Right kidney (tissue), 9 donors: ENCODE data around the gene EPAS1.

Source experiments
- DNase-seq: peaks from one replicate; pipeline ENCODE4 v3.0.0-alpha.2; 2016
- long read RNA-seq, 8 donors: transcript quantifications; one replicate each; lab custom pipeline, GENCODE V29; 2026

The EPAS1 gene
- long read RNA-seq, donor 1, full-length matches to known transcripts = 5 of 11 reads
- long read RNA-seq, donor 1, partial matches to known transcripts = 6 of 11 reads
- long read RNA-seq, donor 1, other reads (novel, unspliced or antisense) = 0 of 11 reads
- long read RNA-seq, donor 2, partial matches to known transcripts = 0 of 2 reads
- long read RNA-seq, donor 2, other reads (novel, unspliced or antisense) = 0 of 2 reads
- long read RNA-seq, donor 3, full-length matches to known transcripts = 1 of 1 reads
- long read RNA-seq, donor 3, partial matches to known transcripts = 0 of 1 reads
- long read RNA-seq, donor 3, other reads (novel, unspliced or antisense) = 0 of 1 reads
- long read RNA-seq, donor 4, full-length matches to known transcripts = 6 of 12 reads
- long read RNA-seq, donor 4, partial matches to known transcripts = 6 of 12 reads
- long read RNA-seq, donor 4, other reads (novel, unspliced or antisense) = 0 of 12 reads
- long read RNA-seq, donor 5, partial matches to known transcripts = 0 of 2 reads
- long read RNA-seq, donor 5, other reads (novel, unspliced or antisense) = 0 of 2 reads
- long read RNA-seq, donor 6, full-length matches to known transcripts = 7 of 26 reads
- long read RNA-seq, donor 6, partial matches to known transcripts = 19 of 26 reads
- long read RNA-seq, donor 6, other reads (novel, unspliced or antisense) = 0 of 26 reads
- long read RNA-seq, donor 7, transcript EPAS1-206 (5 exons, 3,622 nt) = major isoform, 5 of 18 reads
- long read RNA-seq, donor 7, partial matches to known transcripts = 13 of 18 reads
- long read RNA-seq, donor 7, other reads (novel, unspliced or antisense) = 0 of 18 reads
- long read RNA-seq, donor 8, full-length matches to known transcripts = 6 of 6 reads
- long read RNA-seq, donor 8, partial matches to known transcripts = 0 of 6 reads
- long read RNA-seq, donor 8, other reads (novel, unspliced or antisense) = 0 of 6 reads

DNA sequence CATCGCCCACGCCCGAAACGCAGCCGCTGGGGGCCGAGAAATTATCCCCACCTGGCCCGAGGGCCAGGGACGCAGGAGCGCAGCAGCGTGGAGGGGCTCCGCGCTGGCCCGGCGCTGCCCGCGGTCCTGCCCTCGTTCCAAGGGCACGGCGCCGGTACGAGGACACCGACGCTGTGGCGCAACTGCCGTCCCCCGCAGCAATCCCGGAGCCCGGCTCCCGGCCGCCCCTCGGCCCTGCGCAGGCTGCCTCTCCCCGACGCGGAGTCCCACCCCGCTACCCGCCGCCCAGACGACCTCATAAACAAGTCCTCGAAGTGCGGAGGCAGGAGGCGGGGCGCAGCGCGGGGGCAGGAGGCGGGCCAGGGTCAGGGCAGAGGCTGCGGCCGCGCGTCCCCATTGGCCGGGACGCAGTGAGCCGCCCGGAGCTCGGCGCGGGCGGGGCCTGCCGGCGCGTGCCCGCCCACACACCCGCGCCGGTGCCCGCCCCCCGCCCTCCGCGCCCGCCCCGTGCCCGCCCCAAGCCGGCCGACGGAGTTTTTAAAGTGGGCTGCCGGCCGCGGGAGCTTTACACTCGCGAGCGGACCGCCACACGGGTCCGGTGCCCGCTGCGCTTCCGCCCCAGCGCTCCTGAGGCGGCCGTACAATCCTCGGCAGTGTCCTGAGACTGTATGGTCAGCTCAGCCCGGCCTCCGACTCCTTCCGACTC is at the start of gene EPAS1:
Gene EPAS1 (plus strand): TSS at position 568 of the 706 bp plus-strand sequence. CDS start 505 bp downstream, outside the sequence.
- peak; percentile 86 for DNase-seq

DNA sequence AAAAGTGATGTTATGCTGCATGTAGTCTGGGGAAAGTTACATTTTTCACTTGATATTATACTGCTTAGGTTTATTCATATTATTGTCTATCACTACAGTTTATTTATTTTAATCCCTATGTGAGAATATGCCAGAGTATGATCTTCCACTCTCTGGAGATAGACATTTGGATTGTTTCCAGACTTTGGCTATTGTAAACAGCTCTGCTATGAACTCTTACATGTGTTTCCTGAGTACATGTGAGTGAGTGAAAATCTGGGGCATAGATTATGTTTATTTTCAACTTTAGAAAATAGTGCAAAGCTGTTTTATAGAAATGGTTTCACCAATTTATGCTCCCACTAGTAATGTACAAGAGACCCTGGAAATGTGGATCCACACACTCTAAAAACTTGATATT is 49.0 kb upstream of the EPAS1 start:
- no peak for DNase-seq

DNA sequence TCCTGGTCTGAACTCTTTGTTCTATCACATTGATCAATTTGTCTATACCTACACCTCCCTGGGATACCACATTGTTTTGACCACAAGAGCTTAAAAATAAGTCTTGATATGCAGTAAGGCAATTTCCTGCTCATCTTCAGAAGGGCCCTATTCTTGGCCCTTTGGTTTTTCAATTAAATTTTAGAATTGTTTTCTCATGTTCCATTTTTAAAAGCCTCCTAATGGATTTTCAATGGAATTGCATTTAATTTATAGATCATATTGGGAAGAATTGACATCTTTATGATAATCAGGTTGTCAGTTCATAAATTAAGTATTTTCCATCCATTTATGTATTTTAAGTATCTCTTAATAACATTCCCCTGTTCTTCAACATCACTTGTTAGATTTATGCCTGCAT is 47.6 kb upstream of the EPAS1 start:
- DNase-seq = no peak

DNA sequence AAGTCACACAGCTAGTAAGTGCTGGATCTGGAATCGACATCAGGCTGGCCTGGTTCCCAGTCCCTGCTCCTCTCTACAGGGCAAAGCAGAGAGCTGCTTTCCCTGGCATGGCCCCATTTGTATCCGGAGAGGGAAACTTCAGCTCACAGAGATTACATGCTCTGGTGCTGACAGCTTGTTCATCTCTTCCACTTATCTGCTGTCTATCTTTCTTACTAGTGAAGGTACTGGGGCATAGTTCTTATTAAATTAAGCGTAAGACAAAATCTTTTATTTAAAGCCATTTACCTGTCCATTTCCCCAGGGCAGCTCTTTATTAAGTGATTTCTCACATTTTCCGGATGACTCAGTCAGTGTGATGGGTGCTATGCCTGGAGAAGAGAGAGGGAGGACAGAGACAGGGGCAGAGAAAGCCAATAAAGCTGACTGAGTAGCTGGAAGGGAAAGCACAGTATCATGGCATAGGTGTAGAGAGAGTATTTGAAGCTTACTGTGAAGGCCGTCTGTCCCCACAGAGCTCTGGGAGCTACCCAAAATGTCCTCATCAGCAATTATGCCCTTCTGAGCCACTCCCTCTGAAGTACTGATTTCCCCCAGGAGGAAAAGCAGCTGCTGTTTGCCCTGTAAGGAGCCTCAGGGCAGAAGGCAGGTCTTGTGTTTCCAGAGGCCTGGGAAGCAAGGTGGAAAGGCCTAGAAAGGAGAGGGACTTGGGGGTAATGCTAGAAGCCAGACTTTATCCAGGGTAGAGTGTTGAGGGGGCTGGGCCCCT is 44.1 kb upstream of the EPAS1 start:
- DNase-seq = no peak

DNA sequence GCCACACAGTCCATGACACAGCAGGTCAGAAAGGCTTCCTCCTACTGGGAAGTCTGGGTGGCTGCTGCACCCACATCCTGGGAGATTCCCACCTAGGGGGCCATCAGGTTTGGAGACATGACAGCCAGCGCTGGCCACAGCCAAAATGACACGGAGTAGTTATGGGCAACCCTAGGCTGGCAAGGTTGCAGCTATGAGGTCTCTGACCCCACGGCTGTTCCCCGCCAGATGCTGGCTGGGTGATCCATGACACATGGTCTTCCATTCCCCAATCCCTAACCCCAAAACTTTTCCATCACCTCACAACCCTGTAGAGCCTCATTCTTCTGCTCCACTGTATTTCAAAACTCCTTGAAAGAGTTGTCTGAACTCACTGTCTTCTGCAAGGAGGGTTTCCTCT is 42.7 kb upstream of the EPAS1 start:
- no peak for DNase-seq

DNA sequence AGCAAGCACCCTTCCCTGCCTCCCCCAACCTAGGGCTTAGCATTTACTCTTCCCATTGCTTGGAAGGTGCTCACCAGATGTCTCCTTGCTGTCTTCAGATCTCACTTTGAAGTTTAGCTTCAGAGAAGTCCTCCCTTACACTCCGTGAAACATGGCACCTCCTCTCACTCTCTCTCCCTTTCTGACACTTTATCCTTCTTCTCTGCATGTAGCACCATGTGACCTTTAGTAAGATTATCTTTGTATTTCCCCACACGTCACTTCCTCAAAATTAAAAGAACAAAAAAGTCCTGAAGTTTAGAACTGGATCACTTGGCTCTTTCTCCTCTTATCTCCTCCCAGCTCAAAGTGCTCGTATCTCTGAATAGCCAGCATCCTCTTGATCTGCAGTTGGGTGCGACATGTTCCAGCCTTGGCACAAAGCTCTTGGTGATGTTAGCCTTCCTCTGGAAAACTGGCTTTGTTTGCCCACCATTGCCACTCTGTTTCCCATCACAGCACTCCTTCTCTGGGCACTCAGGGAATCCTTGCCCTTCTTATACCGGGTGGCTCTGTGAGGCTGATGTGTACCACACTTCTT is 40.6 kb upstream of the EPAS1 start:
- DNase-seq = no peak

DNA sequence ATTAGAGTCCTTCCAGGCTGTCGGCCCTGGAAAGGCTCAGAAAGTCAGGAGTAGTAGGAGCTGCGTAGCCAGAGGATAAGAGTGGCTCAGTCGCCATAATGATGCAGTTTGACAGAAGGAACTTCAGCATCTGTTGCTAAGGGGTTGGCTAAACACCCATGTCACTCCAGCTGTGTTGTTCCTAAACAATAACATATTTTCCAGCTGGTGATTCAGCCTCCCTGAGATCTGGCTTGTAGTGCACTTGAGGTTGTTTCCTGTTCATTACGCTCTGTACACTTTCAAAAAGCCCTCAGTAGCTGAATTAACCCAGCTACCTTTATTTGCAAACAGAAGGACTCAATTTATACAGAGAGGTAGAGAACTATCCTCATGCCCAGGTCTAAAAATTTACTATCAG is 39.7 kb upstream of the EPAS1 start:
- no peak for DNase-seq

DNA sequence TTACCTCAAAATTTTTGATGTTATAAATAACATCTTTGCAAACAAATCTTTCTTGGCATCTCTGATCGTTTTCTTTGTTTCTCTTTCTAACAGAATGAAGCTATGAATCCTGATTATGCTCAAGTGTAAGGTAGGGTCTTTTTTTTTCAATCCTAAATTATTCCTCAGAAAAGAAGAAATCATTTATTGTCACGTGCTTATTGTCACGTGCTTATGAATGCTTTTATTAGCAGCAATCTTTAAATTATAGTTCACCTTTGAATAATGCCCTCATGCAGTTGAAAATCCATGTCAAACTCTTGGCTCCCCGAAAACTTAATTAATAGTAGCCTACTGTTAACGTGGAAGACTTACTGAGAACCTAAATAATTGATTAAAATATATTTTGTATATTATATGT is 39.2 kb upstream of the EPAS1 start:
- no peak for DNase-seq

DNA sequence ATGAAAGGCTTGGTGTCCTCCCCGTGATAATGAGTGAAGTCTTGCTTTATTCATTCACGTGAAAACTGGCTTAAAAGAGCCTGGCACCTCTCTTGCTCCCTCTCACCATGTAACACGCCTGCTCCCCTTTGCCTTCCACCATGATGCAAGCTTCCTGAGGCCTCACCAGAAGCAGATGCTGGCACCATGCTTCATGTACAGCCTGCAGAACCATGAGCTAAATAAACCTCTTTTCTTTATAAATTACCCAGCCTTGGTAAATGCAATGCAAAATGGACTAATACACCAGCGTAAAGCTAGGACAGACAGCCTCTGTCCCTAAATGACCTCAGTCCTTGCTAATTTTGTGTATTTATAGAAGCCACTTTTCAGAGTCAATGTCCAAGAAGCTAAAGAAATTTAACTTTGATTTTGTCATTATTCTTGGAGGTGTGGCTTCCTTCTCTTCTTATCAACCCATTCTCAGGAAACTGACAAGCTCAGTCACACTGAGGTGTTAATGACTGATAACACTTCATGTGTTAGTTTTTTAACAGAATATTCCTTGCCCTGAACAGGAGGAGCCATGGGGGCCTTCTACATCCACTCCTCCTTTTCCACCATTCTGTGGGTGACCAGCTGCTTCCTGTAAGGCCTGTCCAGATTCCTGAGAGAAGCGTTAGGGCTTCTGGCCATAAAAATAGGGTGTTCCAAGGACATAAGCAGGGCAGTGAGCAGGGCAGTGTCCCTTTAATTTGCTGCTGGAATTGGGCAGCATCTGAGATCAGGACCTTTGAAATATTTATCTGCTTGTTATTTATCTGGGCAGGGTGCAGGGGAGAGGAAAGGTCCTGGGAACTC is 38.0 kb upstream of the EPAS1 start:
- no peak for DNase-seq

DNA sequence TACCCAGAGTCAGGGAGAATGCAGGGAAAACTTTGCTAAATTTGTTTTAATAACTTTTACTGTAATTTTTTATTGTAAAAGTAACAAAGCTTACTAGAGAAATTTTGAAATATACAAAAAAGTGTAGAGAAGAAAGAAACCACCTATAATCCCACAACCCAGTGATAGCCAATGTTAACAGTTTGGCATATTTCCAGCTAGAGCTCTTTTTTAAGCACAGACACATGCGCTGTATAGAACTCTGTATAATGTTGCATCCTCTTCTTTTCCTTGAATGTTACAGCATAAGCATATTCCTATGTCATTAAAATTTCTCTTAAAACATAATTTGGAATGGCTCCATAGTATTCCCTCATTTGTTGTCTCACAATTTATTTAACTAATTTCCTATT is 37.4 kb upstream of the EPAS1 start:
- no peak for DNase-seq

DNA sequence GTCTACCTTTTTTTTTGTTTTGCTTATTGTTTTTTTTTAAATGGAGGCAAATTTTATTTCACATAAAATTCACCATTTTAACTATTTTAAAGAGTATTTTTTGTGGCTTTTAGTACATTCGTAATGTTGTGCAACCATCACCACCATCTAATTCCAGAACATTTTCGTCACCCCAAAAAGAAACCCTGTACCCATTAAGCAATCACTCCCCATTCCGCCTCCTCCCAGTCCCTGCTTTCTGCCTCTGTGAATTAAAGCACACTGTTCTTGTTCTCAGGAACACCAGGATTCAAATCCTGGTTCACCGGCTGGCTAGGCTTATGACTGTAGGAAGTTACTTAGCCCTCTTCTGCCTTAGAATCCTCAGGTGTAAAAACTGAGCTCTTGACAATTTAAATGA is 36.9 kb upstream of the EPAS1 start:
- no peak for DNase-seq

DNA sequence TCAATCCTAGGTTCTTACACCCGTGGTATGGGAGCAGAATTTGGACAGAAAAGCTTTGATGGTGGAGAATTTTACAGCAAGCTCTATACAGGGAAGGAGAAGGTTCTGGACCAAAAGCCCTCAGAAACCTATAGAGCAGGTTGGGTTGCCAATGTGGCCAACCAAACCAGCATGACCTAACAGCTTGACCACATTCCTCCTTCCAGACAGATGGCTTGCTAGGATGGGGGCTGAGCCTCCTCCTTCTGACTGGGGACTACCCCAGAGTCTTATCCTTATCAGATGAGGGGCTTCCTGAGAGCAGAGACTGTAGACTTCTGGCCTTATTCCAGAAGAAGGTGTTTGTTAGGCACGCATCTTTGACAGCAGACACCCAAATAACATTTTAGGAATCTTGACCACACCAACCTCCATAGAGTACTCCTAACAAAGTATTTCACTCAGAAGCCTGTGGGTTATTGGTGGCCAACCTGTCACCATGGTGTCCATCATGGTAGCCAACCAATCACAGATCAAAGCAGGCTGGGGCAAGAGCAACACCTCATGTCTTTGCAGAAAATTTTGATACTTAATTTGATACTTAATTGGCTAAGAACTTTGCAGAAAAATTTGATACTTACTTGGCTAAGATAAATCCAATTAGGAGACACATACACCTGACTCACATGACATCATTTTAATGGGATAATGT is 34.8 kb upstream of the EPAS1 start:
- DNase-seq = no peak

DNA sequence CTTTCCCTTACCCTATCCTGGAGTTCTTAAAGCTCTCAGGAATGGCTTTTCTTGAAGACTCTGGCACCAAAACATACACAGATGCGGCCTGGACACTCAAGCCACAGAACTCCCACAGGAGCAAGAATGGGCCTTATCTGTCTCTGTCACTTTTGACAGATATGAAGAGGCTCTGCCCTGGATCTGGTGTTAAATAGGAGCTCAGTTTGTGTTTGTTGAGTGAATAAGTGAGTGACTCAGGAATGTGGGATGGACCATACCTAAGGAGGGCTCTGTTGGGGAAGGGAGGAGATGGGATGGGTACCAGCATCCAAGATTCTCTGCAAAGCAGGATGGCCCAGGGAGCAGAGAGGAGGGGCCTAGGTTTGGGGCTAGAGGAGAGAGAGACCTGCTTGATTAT is 33.9 kb upstream of the EPAS1 start:
- DNase-seq = no peak

DNA sequence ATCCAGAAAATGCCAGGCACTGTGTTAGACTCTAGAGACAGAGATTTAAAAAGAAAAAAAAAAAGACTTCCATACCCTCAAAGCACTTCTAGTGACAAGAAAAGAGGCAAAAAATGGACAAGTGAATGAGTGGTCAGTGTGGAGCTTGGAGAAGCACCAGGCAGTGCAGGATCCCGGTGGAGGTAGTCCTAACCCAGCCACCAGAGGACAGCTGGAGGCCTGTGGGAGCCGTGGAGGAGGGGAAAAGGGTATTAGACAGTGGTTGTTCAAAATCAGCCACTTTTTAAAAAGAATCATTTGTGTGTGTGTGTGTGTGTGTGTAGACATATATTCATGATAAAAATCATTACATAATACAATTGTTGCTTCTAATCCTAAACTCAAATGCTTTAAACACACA is 32.8 kb upstream of the EPAS1 start:
- no peak for DNase-seq

DNA sequence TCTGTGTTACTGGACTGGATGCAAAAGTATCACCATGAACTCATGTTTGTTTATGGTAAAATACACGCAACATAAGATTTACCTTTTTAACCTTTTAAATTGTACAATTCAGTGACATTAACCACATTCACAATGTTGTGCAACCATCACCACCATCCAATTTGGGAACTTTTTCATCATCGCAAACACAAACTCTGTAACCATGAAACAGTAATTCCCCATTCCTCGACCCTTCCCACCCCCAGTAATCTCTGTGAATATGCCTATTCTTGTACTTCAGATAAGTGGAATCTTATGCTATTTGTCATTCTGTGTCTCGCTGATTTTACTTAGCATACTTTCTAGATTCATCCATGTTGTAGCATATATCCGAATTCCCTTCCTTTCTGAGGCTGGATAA is 31.1 kb upstream of the EPAS1 start:
- no peak for DNase-seq

DNA sequence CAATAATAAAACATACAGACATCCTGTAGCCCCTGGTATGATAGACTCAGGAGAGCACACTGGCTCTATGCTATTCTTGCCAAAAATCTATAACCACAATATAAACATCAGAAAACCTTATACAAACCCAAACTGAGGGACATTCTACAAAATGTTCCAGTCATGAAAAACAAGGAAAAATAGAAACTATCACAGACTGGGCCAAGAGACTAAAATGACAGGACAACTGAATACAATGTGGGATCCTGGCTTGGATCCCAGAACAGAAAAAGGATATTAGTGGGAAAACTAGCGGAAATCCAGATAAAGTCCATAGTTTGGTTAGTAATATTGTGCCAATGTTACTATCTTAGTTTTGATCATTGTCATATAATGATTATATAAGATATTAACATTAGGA is 29.6 kb upstream of the EPAS1 start:
- no peak for DNase-seq

DNA sequence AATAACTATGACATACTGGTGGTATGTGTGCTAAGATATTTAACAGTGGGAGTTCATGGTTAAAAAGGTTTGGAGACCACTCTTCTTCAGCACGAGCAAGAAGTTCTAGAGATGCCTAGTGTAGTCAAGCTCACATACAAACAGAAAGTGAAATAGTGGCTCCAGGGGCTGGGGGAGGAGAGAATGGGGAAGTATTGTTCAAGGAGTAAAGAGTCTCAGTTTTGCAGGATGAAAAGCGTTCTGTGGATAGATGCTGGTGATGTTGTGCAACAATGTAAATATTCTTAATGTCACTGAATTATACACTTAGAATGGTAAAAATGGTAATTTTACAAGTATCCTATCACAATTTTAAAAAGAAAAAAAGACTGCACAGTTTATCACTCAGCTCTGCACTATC is 29.0 kb upstream of the EPAS1 start:
- DNase-seq = no peak

DNA sequence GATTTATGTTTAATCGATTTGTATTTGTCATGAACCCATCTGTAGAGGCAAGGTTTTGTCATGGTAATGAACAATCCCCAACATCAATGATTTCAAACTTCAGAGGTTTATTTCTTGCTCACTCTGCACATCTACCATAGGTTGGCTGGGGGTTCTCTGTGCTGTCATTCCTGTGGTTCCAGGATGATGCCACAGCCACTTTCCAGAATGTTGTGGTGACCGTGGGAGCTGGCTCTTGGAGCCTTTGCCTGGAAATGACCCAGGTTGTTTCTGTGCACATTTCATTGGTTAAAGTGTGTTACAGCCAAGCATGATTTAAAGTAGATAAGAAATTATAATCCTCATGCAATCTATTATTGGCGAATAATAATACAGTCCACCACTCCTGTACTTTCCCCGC is 28.2 kb upstream of the EPAS1 start:
- DNase-seq = no peak

DNA sequence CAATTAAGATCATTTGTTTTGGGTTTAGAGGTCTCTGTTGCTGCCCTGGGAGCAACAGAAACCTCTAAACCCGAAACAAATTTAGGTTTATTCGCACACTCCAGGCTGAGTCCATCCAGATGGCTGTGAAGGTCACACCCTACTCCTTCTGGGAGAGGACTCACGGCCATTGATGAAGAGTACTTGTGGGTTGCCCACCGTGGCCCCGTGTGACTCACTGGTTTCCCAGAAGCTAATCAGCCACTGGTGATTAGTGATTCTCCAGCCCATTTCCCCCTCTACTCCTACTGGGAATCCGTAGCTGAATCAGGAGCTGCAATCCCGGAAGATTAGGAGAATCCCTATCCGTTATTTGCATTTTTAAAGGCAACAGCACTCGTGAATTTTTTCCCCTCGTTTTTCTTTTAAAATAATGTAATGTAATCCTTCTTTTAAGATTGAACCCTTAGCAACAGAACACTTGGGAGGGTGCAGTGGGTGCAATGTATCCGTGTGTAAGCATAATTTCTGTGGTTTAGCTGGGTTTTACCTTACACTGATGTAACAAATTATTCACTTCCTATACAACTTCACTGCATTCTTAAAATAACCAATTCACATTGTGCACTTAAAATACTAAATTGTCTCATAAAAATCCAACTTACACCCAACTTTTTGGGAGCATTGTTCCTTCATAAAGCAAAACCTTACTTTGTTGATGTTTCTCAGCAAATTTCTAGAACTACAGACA is 27.5 kb upstream of the EPAS1 start:
- no peak for DNase-seq
